H9 (cell line): ENCODE data around the gene WDR74. TPM values are rescaled to one million over a fixed set of nuclear protein-coding genes. Genes with fewer than 3 reads are reported as not detected.
"Not testable (repeated sequence)": the region's sequence is repeated elsewhere in the genome, so short reads cannot be mapped to it uniquely, and the experiment has no call there.

Experiments used
- DNase-seq: peaks from one replicate; pipeline ENCODE4 v3.0.0-alpha.2; 2017
- H2AFZ ChIP-seq: one replicate; pipeline ENCODE4 v1.6.1; 2013; ENCODE audit warnings: mild to moderate bottlenecking, low read length, control low read depth, moderate library complexity
- H2AK5ac ChIP-seq: 2 replicates; pipeline ENCODE4 v1.6.1; 2013; ENCODE audit warnings: low read length, control low read depth, mixed read lengths; ENCODE audit not compliant: insufficient read length
- H2BK120ac ChIP-seq: one replicate; pipeline ENCODE4 v1.6.1; 2013; ENCODE audit warnings: low read depth, mild to moderate bottlenecking, low read length, control low read depth, inconsistent platforms; ENCODE audit not compliant: poor library complexity, severe bottlenecking
- H2BK12ac ChIP-seq: 2 replicates; pipeline ENCODE4 v1.6.1; 2013; ENCODE audit warnings: low read length, control low read depth, mixed read lengths, low read depth; ENCODE audit not compliant: insufficient read length
- H2BK15ac ChIP-seq: 2 replicates; pipeline ENCODE4 v1.6.1; 2013; ENCODE audit warnings: low read depth, low read length, control low read depth
- H2BK20ac ChIP-seq: one replicate; pipeline ENCODE4 v1.6.1; 2013; ENCODE audit warnings: low read depth, mild to moderate bottlenecking, low read length, control low read depth, inconsistent platforms; ENCODE audit not compliant: poor library complexity, severe bottlenecking
- H2BK5ac ChIP-seq: 2 replicates; pipeline ENCODE4 v1.6.1; 2013; ENCODE audit warnings: low read length, control low read depth, mixed read lengths; ENCODE audit not compliant: insufficient read length
- H3K14ac ChIP-seq: 2 replicates; pipeline ENCODE4 v1.6.1; 2013; ENCODE audit warnings: low read length, control low read depth; ENCODE audit not compliant: insufficient read depth
- H3K18ac ChIP-seq: 2 replicates; pipeline ENCODE4 v1.6.1; 2013; ENCODE audit warnings: low read depth, mild to moderate bottlenecking, mixed read lengths, low read length, control low read depth; ENCODE audit not compliant: insufficient read length
- H3K23ac ChIP-seq: 2 replicates; pipeline ENCODE4 v1.6.1; 2013; ENCODE audit warnings: low read length, control low read depth, mixed read lengths, low read depth; ENCODE audit not compliant: insufficient read length
- H3K23me2 ChIP-seq: 2 replicates; pipeline ENCODE4 v1.6.1; 2013; ENCODE audit warnings: low read depth, mild to moderate bottlenecking, mixed read lengths, low read length, control low read depth; ENCODE audit not compliant: insufficient read length, poor library complexity, severe bottlenecking
- H3K27ac ChIP-seq: 2 replicates; pipeline ENCODE4 v1.5.1; 2013; ENCODE audit warnings: low read length, control low read depth, mixed read lengths, low read depth; ENCODE audit not compliant: insufficient read length
- H3K27me3 ChIP-seq: 2 replicates; pipeline ENCODE4 v1.6.1; 2013; ENCODE audit warnings: low read length, control low read depth, inconsistent platforms; ENCODE audit not compliant: insufficient read depth
- H3K4ac ChIP-seq: 2 replicates; pipeline ENCODE4 v1.6.1; 2013; ENCODE audit warnings: low read depth, mild to moderate bottlenecking, control low read depth, inconsistent platforms, low read length, moderate library complexity
- H3K4me1 ChIP-seq: 2 replicates; pipeline ENCODE4 v1.6.1; 2013; ENCODE audit warnings: low read length, control low read depth, inconsistent platforms; ENCODE audit not compliant: insufficient read depth
- H3K4me2 ChIP-seq: 2 replicates; pipeline ENCODE4 v1.6.1; 2013; ENCODE audit warnings: low read length, control low read depth, mixed read lengths; ENCODE audit not compliant: insufficient read length, insufficient read depth
- H3K56ac ChIP-seq: 2 replicates; pipeline ENCODE4 v1.6.1; 2013; ENCODE audit warnings: low read depth, mild to moderate bottlenecking, mixed read lengths, low read length, control low read depth; ENCODE audit not compliant: insufficient read length
- H3K79me1 ChIP-seq: 2 replicates; pipeline ENCODE4 v1.6.1; 2013; ENCODE audit warnings: low read depth, mild to moderate bottlenecking, moderate library complexity, low read length, control low read depth, inconsistent platforms; ENCODE audit not compliant: insufficient read depth, poor library complexity, severe bottlenecking
- H3K79me2 ChIP-seq: 2 replicates; pipeline ENCODE4 v1.6.1; 2013; ENCODE audit warnings: low read length, control low read depth, inconsistent platforms; ENCODE audit not compliant: insufficient read depth
- H3K9ac ChIP-seq: 2 replicates; pipeline ENCODE4 v1.6.1; 2013; ENCODE audit warnings: low read length, control low read depth, mixed read lengths; ENCODE audit not compliant: insufficient read length; ENCODE audit errors: extremely low read depth
- H3K9me3 ChIP-seq: one replicate; pipeline ENCODE4 v1.6.1; 2013; ENCODE audit warnings: low read depth, low read length, inconsistent platforms; ENCODE audit not compliant: control insufficient read depth
- H3T11ph ChIP-seq: one replicate; pipeline ENCODE4 v1.6.1; 2013; ENCODE audit warnings: mild to moderate bottlenecking, low read length, control low read depth, inconsistent platforms
- H4K20me1 ChIP-seq: one replicate; pipeline ENCODE4 v1.6.1; 2013; ENCODE audit not compliant: control insufficient read depth, insufficient read length, insufficient read depth
- H4K5ac ChIP-seq: 2 replicates; pipeline ENCODE4 v1.6.1; 2013; ENCODE audit warnings: low read depth, mild to moderate bottlenecking, mixed read lengths, low read length, control low read depth; ENCODE audit not compliant: insufficient read length
- H4K8ac ChIP-seq: replicated peaks from 2 replicates; pipeline ENCODE4 v1.6.1; 2013; ENCODE audit warnings: low read length, control low read depth, mixed read lengths, low read depth; ENCODE audit not compliant: insufficient read length
- H4K91ac ChIP-seq: 2 replicates; pipeline ENCODE4 v1.6.1; 2013; ENCODE audit warnings: low read depth, mild to moderate bottlenecking, moderate library complexity, mixed read lengths, low read length, control low read depth; ENCODE audit not compliant: insufficient read length
- H3K27ac Mint-ChIP-seq, 3 experiments: 2 replicates in 2 of 3; 3 replicates in 1 of 3; pipeline ENCODE4 v1.8.0; 2020 to 2021; ENCODE audit warnings: mixed read lengths in 3 of 3, mild to moderate bottlenecking in 1 of 3, moderate library complexity in 1 of 3
- H3K27me3 Mint-ChIP-seq: 2 replicates; pipeline ENCODE4 v1.8.0; 2021; ENCODE audit warnings: low read depth, mild to moderate bottlenecking, moderate library complexity, mixed read lengths
- H3K36me3 Mint-ChIP-seq, 3 experiments: 2 replicates in 2 of 3; 3 replicates in 1 of 3; pipeline ENCODE4 v1.8.0; 2020 to 2021; ENCODE audit warnings: low read depth in 3 of 3, mixed read lengths in 3 of 3; ENCODE audit not compliant: insufficient read depth in 1 of 3
- H3K4me1 Mint-ChIP-seq, 2 experiments: 2 replicates each; pipeline ENCODE4 v1.8.0; 2020; ENCODE audit warnings: mixed read lengths in 2 of 2
- H3K4me3 Mint-ChIP-seq, 2 experiments: 2 replicates in 1 of 2; 3 replicates in 1 of 2; pipeline ENCODE4 v1.8.0; 2020 to 2021; ENCODE audit warnings: mild to moderate bottlenecking in 2 of 2, mixed read lengths in 2 of 2, moderate library complexity in 1 of 2
- H3K9me3 Mint-ChIP-seq, 2 experiments: 2 replicates in 1 of 2; 3 replicates in 1 of 2; pipeline ENCODE4 v1.8.0; 2020; ENCODE audit warnings: mild to moderate bottlenecking in 2 of 2, mixed read lengths in 2 of 2, moderate library complexity in 1 of 2
- WGBS: extraction: QIAGEN DNeasy Blood & Tissue Kit; methylation state at CpG from one replicate; pipeline ENCODE4 v1.1.7; 2013; ENCODE audit warnings: missing lambda C conversion rate, low lambda C conversion rate, mixed read lengths; ENCODE audit not compliant: insufficient read length; ENCODE audit errors: extremely low coverage; 5-methylcytosine and 5-hydroxymethylcytosine counted together
- total RNA-seq: library from RNA; stranded (reverse); gene quantifications from 2 replicates; pipeline ENCODE4 v1.2.1, GENCODE V29; 2021
- TF ChIP-seq, protein P1 (sequence below): fragments of 200-600 bp; sonication (generic); conservative IDR thresholded peaks from 3 replicates; pipeline ENCODE4 v1.8.0; 2021; ENCODE audit warnings: antibody characterized with exemption, mild to moderate bottlenecking

The WDR74 gene
- total RNA-seq, 1 experiment from 2014 or later = 121 TPM

DNA sequence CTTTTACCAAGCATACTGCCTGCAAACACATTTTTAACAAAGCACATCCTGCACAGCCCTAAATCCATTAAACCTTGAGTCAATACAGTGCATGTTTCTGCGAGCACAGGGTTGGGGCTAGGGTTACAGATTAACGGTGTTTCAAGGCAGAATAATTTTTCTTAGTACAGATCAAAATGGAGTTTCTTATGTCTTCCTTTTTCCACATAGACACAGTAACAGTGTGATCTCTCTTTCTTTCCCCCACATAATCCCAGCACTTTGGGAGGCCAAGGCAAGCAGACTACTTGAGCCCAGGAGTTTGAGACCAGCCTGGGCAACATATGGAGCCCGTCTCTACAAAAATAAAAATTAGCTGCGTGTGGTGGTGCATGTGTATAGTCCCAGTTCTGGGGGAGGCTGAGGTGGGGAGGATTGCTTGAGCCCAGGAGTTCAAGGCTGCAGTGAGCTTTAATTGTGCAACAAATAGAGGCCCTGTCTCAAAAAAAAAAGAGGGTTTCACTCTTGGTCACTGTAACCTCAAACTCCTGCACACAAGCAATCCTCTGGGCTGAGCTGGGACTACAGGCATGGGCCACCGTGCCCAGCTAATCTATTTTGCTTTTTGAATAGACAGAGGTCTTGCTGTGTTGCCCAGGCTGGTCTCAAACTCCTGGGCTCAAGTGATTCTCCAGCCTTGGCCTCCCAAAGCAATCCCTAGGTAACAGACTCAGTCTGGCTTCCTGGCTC is 21.6 kb upstream of the WDR74 start:
- H3K27ac ChIP-seq = no peak overlapping the region
- Mint-ChIP-seq H3K4me3 (peak overlapping the region in 1 of 2 experiments; percentile 68; a peak in 3 of 5 replicates), H3K9me3 (no peaks in the 10 kb centered on the region), H3K4me1 (peaks cover 50 to 63% of the 10 kb centered on the region in 2 experiments), H3K27me3 (0 out of 2 replicates have a peak, but pooled peaks cover 1% of the 10 kb centered on the region), H3K36me3 (peaks cover 28 to 58% (median 35%) of the 10 kb centered on the region in 3 experiments), H3K27ac (peak overlapping the region; percentile 76 to 98 (median 95); a peak in 5 of 7 replicates)
- H3K14ac ChIP-seq = no peak overlapping the region
- H3K23me2 ChIP-seq = peaks cover 11% of the 10 kb centered on the region
- H3K18ac ChIP-seq = no peak overlapping the region
- no peak overlapping the region for H2BK120ac ChIP-seq
- H3K9ac ChIP-seq = no peak overlapping the region
- H3T11ph ChIP-seq = no peak overlapping the region
- H2BK15ac ChIP-seq = no peak overlapping the region
- H2BK20ac ChIP-seq = no peak overlapping the region
- DNase-seq = no peak
- no peak overlapping the region for H3K23ac ChIP-seq
- no peak overlapping the region for H4K8ac ChIP-seq
- H4K20me1 ChIP-seq = no peaks in the 10 kb centered on the region
- peaks cover 60% of the 10 kb centered on the region for H3K79me2 ChIP-seq
- peaks cover 6% of the 10 kb centered on the region for H3K79me1 ChIP-seq
- H3K4me2 ChIP-seq = no peak overlapping the region
- no peaks in the 10 kb centered on the region for H3K27me3 ChIP-seq
- TF ChIP-seq, protein P1, sequence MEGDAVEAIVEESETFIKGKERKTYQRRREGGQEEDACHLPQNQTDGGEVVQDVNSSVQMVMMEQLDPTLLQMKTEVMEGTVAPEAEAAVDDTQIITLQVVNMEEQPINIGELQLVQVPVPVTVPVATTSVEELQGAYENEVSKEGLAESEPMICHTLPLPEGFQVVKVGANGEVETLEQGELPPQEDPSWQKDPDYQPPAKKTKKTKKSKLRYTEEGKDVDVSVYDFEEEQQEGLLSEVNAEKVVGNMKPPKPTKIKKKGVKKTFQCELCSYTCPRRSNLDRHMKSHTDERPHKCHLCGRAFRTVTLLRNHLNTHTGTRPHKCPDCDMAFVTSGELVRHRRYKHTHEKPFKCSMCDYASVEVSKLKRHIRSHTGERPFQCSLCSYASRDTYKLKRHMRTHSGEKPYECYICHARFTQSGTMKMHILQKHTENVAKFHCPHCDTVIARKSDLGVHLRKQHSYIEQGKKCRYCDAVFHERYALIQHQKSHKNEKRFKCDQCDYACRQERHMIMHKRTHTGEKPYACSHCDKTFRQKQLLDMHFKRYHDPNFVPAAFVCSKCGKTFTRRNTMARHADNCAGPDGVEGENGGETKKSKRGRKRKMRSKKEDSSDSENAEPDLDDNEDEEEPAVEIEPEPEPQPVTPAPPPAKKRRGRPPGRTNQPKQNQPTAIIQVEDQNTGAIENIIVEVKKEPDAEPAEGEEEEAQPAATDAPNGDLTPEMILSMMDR = no peak
- H2BK12ac ChIP-seq = no peak overlapping the region
- H2AK5ac ChIP-seq = no peak overlapping the region
- no peak overlapping the region for H4K5ac ChIP-seq
- H2AFZ ChIP-seq = no peak overlapping the region
- no peak overlapping the region for H3K56ac ChIP-seq
- H3K4ac ChIP-seq = no peak overlapping the region
- H2BK5ac ChIP-seq = no peak overlapping the region
- no peak overlapping the region for H4K91ac ChIP-seq
- no peaks in the 10 kb centered on the region; the same call in 1 of the 2 replicates for H3K4me1 ChIP-seq
- WGBS = no CpG with 5 or more reads among the region's 5 CpGs
- no peaks in the 10 kb centered on the region for H3K9me3 ChIP-seq

DNA sequence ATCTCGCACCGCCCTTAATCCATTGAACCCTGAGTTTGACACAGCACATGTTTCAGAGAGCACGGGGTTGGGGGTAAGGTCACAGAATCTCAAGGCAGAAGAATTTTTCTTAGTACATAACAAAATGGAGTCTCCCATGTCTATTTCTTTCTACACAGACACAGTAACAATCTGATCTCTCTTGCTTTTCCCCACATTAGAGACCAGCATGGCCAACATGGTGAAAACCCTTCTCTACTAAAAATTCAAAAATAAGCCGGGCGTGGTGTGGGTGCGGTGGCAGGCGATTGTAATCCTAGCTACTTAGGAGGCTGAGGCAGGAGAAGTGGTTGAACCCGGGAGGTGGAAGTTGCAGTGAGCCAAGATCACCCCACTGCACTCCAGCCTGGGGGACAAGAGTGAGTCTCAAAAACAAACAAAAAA is 19.9 kb upstream of the WDR74 start:
- H2AFZ ChIP-seq, H3K27me3 Mint-ChIP-seq, H3K14ac ChIP-seq, H3K9me3 ChIP-seq, H2AK5ac ChIP-seq, H3K4ac ChIP-seq, H3K18ac ChIP-seq, H2BK15ac ChIP-seq, H2BK120ac ChIP-seq, H3K4me2 ChIP-seq, DNase-seq, H3K79me1 ChIP-seq, H3K56ac ChIP-seq, H3K4me1 ChIP-seq, H4K20me1 ChIP-seq, H2BK12ac ChIP-seq, H4K5ac ChIP-seq, H3K9ac ChIP-seq, H2BK5ac ChIP-seq, H2BK20ac ChIP-seq, H4K91ac ChIP-seq, H3K9me3 Mint-ChIP-seq, H3K23ac ChIP-seq, H3T11ph ChIP-seq, H3K27ac ChIP-seq, H4K8ac ChIP-seq, H3K27me3 ChIP-seq: not testable (repeated sequence)
- peaks cover 37 to 68% (median 42%) of the 10 kb centered on the region in 3 experiments for H3K36me3 Mint-ChIP-seq
- H3K27ac Mint-ChIP-seq = peak overlapping the region; percentile 13 to 94 (median 92); a peak in 4 of 7 replicates
- H3K4me1 Mint-ChIP-seq = peaks cover 49 to 60% of the 10 kb centered on the region in 2 experiments
- H3K4me3 Mint-ChIP-seq = peak overlapping the region; percentile 69 to 99
- H3K23me2 ChIP-seq = peaks cover 11% of the 10 kb centered on the region
- WGBS = no CpG with 5 or more reads among the region's 8 CpGs
- peaks cover 62% of the 10 kb centered on the region for H3K79me2 ChIP-seq
